ENCODE results near the gene SLC9A1.

GRCh38 chr1:27084107-27084506, 70.8 kb downstream of the SLC9A1 start:
- TF ChIP-seq CTCF (conservative IDR thresholded peaks at IDR 0.05), result no peak
- no peak for TF ChIP-seq EZH2 (IDR thresholded peaks at IDR 0.05; ENCODE audit: low read depth)
